HG03432 (cell line): ENCODE results near the gene USP51.
A peak's percentile ranks its signal among the peaks of the same experiment; 100 is the strongest.
"Not testable (repeated sequence)": the region's sequence is repeated elsewhere in the genome, so short reads cannot be mapped to it uniquely, and the experiment has no call there.

Source experiments
- ATAC-seq: cut with Tn5 transposase; IDR thresholded peaks from one replicate; pipeline ENCODE4 v1.9.1; 2021; ENCODE audit warnings: mild to moderate bottlenecking, moderate library complexity; ENCODE audit not compliant: unreplicated experiment

Gene USP51

GRCh38 chrX:55489314-55490009 is at the start of gene USP51:
USP51 (minus strand) TSS chrX:55489848; CDS start chrX:55488939, 909 bp downstream.
- peak; percentile 51 for ATAC-seq

DNA sequence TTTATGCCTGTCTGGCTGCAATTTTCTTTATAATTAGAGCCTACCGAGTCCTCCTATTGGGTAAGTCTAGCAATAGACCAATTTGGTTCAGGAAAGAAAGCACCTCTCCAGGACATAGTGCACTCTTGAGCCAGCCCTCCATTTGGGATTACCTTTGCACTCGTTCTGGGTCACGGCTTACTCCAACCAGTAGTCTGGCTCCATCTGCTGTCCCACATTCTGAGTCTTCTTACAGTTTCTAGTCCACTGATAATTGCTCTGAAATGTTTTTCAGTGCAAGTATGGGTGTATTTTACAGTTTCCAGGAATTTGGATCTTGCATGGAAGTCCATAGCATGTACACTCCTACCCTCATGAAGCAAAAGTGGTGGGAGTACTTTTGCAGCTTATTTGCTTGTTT is 34.8 kb upstream of the USP51 start:
- ATAC-seq, result no peak

DNA sequence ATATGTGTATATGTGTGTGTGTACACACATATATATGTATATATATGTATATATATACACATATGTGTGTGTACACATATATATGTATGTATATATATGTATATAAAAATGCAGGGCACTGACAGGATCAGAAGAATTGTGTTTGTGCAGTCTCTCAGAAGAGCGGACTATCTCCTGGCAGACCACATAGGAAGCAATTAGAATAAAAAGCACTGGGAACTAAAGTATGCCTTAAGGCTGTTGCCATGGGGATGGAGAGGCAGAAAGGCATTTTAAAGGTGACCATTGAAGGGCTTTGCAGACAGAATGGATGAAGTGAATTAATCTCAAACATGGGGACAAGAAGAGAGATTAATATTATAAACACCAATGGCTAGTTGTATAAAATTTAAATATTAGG is 33.7 kb upstream of the USP51 start:
- no peak for ATAC-seq

DNA sequence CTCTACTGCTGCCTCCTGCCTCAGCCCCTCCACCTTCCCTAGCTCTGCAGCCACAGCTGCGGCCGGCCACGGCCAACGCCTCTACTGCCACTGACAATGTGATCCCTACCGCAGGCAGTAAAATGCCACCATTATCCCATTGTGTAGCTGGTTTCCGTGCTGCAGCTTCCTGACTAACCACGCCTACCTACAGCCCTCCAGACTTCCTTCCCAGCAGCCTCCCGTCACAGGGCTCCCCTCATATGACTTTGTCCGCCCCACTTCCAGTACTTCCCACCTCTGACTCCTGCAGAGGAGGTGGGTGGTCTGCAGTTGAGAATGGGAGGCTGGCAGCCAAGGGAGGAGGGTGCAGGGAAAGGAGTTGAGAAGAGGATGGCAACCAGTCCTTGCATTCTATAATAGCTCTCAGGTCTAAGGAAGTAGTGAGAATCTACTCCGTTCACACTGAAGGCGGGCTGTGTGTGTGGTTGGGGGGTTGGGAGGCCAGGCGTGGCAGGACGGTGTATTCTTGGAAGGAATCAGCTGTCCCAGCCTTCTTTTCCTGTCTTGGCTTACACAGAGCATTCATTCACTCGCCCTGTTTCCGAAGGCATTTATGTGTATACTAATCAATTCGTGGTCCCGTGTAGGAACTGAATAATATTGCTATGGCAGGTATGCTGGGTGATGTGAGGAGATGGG is 33.1 kb upstream of the USP51 start:
- no peak for ATAC-seq

- no peak for ATAC-seq
Measured at GRCh38 chrX:55521687-55522086, 32.0 kb upstream of the USP51 start.

GRCh38 chrX:55516794-55517481 is 27.3 kb upstream of the USP51 start:
- peak; percentile 56 for ATAC-seq

DNA sequence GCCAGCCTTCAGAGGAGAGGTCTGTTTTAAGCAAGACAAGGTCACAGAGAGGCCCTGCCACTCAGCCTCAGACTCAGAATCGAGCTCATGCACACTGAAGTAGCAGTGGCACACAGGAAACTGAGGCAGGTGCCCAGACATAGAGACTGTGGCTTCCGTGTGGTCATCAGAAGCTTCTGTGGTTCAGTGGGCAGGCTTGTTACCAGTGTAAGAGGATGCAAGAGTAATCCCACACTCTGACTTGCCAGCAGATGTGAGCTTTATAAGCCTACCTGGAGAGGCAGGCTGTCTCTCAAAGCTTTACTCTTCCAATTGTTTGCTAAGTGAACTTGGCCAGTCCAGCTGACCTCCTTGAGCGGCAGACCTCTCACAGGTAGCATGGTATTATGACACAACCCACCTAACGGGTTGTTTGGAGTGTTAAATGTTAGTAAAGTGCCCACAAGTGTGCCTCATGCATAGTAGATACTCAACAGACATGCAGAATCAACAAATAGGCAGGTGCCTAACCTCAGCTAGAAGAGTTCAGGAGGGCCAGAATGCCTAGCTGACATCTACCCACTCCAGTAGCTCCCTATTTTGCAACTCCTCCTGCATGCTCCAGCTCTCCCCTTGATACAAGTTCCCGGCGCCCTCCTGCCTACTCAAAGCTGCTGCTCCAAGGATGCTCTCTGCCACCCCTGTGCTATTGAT is 23.5 kb upstream of the USP51 start:
- not testable (repeated sequence) for ATAC-seq

DNA sequence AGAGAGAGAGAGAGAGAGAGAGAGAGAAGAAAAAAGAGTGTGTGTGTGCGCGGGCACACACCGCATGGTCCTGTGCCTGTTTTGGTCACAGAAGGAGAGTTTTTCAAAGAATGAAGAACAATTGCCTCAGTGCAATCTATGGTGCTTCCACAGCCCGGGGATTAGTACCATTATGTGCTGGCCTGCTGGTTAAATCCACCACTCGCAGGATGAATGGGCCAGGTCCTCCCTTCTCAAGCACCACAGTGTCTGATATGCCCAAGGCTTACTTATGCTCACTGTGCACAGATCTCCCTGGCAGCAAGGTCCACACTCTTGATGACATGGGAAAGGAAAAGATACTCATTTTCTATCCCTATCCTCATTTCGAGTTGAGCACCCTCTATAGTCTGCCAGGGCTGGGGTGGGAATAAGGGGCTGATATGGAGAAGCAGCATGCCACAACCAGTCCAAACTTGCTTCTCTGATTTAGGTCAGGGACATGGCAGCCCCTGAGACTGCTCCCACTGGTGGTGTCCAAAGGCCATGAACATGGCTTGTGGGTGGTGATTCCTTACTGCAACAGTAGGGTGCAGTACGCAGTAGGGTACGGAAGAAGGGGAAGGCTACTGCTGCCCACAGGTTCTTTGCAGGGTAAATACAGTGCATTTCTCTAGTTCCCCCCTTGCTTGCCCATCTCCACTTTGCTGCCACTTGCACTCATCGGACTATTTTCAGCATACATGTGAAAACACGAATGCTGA is 18.9 kb upstream of the USP51 start:
- not testable (repeated sequence) for ATAC-seq

DNA sequence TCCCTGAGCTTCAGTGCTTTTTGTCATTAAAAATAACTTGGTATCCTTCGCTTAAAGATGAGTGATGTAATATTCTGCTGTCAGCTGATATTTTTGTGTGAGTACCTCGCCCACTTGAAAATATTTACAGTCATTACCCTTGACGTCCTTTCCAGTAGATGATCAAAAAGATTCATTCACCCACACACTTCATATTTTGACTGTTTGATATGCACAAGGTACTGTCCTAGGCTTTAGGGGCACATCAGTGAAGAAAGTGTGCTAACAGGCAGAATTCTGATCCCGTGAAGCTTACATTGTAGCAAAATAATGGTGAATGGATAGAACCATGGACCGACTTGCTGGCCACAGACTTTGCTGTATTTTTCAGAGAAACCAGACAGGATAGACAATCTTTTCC is 18.1 kb upstream of the USP51 start:
- ATAC-seq, result not testable (repeated sequence)

GRCh38 chrX:55507010-55507409 is 17.4 kb upstream of the USP51 start:
- not testable (repeated sequence) for ATAC-seq

- no peak for ATAC-seq
Measured at GRCh38 chrX:55490974-55491373, 1.3 kb upstream of the USP51 start.

DNA sequence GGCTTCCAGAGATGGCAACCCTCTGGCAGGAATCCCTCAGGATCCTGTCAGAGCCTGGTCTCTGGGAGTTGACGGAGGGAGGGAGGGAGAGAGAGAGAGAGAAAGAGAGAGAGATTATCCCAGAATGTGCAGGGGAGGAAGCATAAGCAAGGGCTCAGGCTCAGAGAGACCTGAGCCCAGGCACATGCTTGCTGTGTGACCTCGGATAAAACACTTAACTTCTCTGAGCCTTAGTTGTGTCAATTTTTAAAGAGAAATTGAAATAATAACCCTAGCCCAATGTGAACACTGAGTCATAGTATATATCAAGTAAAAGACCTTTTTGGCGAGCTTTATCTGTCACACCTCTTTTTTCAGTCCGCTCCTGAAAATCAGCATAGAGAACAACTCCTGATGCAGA is 473 bp upstream of the USP51 start:
- no peak for ATAC-seq

GRCh38 chrX:55488593-55489313 is 895 bp downstream of the USP51 start:
- ATAC-seq, result peak; percentile 68

DNA sequence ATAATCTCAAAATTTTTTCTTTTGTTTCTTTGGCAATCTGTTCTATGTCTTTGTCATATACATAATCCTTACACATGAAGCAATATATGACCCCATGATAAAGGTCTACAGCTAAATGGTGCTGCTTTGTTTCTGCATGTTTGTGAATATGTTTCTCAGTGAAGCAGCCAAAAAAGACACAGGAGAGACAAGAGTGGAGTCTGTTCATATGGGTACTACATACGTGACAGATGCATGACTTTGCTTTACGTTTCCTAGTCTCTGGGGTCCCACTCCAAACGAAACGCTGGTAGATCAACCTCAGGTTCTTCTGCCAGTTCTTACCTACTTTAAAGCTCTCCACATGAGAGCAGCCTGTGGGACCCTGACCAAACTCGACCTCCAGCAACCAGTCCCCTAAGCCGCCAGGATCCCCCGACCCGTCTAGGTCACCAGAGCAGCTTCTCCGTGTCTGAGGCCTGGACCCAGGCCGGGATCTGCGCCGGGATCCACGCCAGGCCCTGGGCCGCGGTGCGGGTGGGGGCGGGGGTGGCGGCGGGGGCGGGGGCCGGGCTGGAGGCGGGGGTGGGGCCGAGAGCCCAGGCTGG is 1.5 kb downstream of the USP51 start:
- ATAC-seq, result peak; percentile 4

DNA sequence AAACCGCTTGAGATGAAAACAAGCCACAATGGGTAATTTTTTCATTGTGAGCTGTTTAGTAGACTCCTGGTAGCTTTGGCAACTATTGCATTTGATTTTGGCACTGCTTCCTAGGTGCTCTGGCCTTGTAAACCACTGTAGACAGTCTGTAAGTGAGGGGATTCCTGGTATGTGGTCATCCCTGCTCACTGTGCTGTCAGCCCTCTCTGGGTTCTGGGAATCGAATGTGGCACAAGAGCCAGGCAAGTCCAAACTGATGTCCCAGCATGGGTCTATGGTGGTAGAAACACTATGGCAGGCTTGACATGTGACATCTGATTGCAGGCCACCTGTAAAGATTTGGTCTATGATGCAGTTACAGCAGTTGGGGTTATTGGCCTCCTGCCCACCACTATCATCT is 2.5 kb downstream of the USP51 start:
- ATAC-seq, result no peak

DNA sequence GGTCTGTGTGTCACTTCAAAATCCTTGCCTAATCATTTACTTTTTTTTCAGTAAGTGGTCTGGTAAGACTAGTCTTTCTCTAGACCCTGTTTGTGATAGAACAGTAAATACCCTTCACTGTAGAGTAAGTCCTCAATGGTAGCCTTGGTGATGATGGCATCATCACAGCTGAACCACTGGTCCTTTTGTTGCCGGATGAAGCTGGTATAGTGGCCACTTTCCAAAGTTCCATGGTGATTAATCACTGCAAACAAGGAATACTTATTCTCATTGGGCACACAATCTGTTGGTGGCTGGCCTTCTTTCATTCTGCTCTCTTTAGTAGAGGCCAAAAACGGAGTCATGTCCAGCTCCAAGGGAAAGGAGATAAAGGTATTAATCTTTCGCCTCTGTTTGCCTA is 2.9 kb downstream of the USP51 start:
- ATAC-seq, result no peak

DNA sequence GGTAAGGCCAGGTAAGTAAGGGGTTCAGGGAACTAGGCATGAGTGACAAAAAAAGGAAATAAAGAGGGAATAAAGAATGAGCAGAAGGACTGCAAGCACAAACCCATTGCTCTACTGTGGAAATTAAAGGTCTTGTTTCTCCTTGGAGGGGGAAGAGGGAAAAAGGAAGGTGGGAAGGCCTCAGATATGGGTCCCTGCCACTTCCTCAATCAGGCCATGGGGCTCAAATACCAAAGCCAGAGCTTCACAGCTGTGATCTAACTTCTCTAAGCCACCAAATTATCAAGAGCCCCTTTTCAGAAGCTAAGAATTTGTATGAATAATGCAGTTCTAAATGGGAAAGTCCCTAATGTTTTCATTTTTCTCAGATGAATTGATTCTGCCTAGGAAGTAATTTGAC is 4.7 kb downstream of the USP51 start:
- ATAC-seq, result no peak

DNA sequence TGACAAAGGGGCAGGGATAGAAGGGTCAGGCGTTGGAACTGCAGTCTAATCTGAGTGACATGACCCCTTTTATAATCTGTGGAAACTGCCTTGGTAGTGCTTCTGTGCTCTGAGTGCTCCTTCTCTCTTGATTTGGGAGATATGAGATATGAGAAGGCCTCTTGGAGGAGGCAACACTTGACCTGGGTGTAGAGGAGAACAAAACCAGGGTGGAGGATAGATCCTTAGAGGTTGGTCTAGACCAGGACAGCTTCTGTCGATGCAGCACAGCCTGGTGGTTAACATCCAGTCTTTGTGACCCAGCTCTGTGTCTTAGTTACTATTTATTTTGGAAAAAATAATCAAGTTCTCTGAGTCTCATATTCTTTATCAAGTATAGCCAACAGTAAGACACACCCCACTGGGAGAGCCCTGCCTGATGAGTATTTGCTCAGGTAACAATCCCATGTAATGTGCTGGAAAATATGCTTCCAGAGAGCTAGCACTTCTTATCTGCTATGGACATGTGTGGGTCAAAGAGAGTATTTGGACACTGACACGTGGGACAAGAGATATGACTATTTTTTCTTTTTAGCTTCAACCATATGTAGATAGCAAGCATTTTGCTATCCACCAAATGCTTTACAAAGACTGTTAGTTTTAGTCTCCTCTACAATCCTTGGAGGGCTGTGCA is 9.1 kb downstream of the USP51 start:
- ATAC-seq, result no peak

- not testable (repeated sequence) for ATAC-seq
Measured at GRCh38 chrX:55479956-55480355, 9.7 kb downstream of the USP51 start.
